H1 (cell line): ENCODE results near the gene SNED1. TPM values are rescaled to one million over a fixed set of nuclear protein-coding genes. Genes with fewer than 3 reads are reported as not detected.

ENCODE experiments used
- CTCF ChIA-PET: fragments of 300-600 bp; sonication (Branson Sonifier 250); formaldehyde crosslinking; loops from one replicate; lab custom pipeline; 2021; ENCODE audit not compliant: partially characterized antibody; lab: Charles Lee
- POLR2A ChIA-PET: fragments of 300-600 bp; sonication (Branson Sonifier 250); formaldehyde crosslinking; loops from one replicate; lab custom pipeline; 2021; ENCODE audit warnings: inconsistent platforms; ENCODE audit not compliant: partially characterized antibody; lab: Charles Lee
- DNase-seq, 2 experiments: peaks; one replicate each; pipeline versions ENCODE4 v3.0.0 to v3.0.0-alpha.2; 2010 to 2022; ENCODE audit warnings: low spot score in 2 of 2, low read depth in 1 of 2, mixed read lengths in 1 of 2
- FAIRE-seq: peaks from 2 replicates; lab custom pipeline; 2011; peaks lifted over from hg19 to GRCh38; lab: Jason Lieb, UNC
- H2AFZ ChIP-seq: 2 replicates; pipeline ENCODE4 v1.8.1; 2012; ENCODE audit warnings: low read length, inconsistent platforms
- H2AK5ac ChIP-seq: 2 replicates; pipeline ENCODE4 v1.6.1; 2013; ENCODE audit warnings: low read depth, low read length
- H2BK120ac ChIP-seq: replicated peaks from 2 replicates; pipeline ENCODE3; 2013; ENCODE audit warnings: low read depth, low read length, inconsistent platforms
- H2BK12ac ChIP-seq: 2 replicates; pipeline ENCODE4 v1.6.1; 2013; ENCODE audit warnings: low read depth, low read length
- H2BK15ac ChIP-seq: 2 replicates; pipeline ENCODE4 v1.6.1; 2013; ENCODE audit warnings: low read length
- H2BK20ac ChIP-seq: 2 replicates; pipeline ENCODE4 v1.6.1; 2013; ENCODE audit warnings: low read length
- H2BK5ac ChIP-seq: 2 replicates; pipeline ENCODE4 v1.6.1; 2013; ENCODE audit warnings: low read depth, low read length
- H3K14ac ChIP-seq: 2 replicates; pipeline ENCODE4 v1.6.1; 2013; ENCODE audit warnings: inconsistent platforms; ENCODE audit not compliant: insufficient read length
- H3K18ac ChIP-seq: 2 replicates; pipeline ENCODE4 v1.6.1; 2013; ENCODE audit warnings: low read length; ENCODE audit errors: extremely low read depth
- H3K23ac ChIP-seq: 2 replicates; pipeline ENCODE4 v1.6.1; 2013; ENCODE audit warnings: inconsistent platforms; ENCODE audit not compliant: insufficient read length
- H3K23me2 ChIP-seq: 2 replicates; pipeline ENCODE4 v1.6.1; 2013; ENCODE audit warnings: low read depth, low read length
- H3K27ac ChIP-seq: 2 replicates; pipeline ENCODE4 v1.6.1; 2011; ENCODE audit warnings: low read depth, low read length, inconsistent platforms
- H3K27me3 ChIP-seq, 4 experiments: replicated peaks in 1 of 4; 1 replicate in 1 of 4; 2 replicates in 3 of 4; pipeline versions ENCODE4 v1.6.1 to v1.8.1; 2011 to 2013; ENCODE audit warnings: low read length in 3 of 4, mild to moderate bottlenecking in 3 of 4, inconsistent platforms in 2 of 4, mixed read lengths in 2 of 4, moderate library complexity in 1 of 4; ENCODE audit not compliant: control insufficient read depth in 3 of 4, insufficient read depth in 3 of 4; ENCODE audit errors: extremely low read depth in 1 of 4
- H3K36me3 ChIP-seq, 4 experiments: 2 replicates each; pipeline versions ENCODE4 v1.6.1 to v1.8.1; 2011 to 2013; ENCODE audit warnings: mild to moderate bottlenecking in 4 of 4, low read length in 3 of 4, moderate library complexity in 2 of 4, control low read depth in 1 of 4, inconsistent platforms in 1 of 4; ENCODE audit not compliant: insufficient read depth in 4 of 4, control insufficient read depth in 2 of 4
- H3K4ac ChIP-seq: replicated peaks from 2 replicates; pipeline ENCODE3; 2013; ENCODE audit warnings: low read length, low read depth, mixed read lengths, inconsistent platforms; ENCODE audit not compliant: insufficient read length
- H3K4me1 ChIP-seq, 4 experiments: replicated peaks in 1 of 4; 1 replicate in 1 of 4; 2 replicates in 3 of 4; pipeline versions ENCODE4 v1.6.1 to v1.8.1; 2011 to 2013; ENCODE audit warnings: low read length in 3 of 4, inconsistent platforms in 2 of 4, mixed read lengths in 1 of 4; ENCODE audit not compliant: insufficient read depth in 4 of 4, control insufficient read depth in 3 of 4
- H3K4me2 ChIP-seq, 2 experiments: 2 replicates each; pipeline versions ENCODE4 v1.6.1 to v1.8.1; 2011 to 2013; ENCODE audit warnings: low read depth in 2 of 2, low read length in 2 of 2, control low read depth in 1 of 2, inconsistent platforms in 1 of 2, mild to moderate bottlenecking in 1 of 2; ENCODE audit not compliant: insufficient read depth in 1 of 2
- H3K4me3 ChIP-seq, 4 experiments: fragments of 200-600, 300-600 bp in 1 of 4; sonication (generic), shearing (Covaris generic), sonication (Bioruptor Twin) in 1 of 4; 2 replicates each; pipeline versions ENCODE4 v1.5.1 to v1.8.1; 2011 to 2016; ENCODE audit warnings: low read length in 4 of 4, low read depth in 3 of 4, control low read depth in 2 of 4, inconsistent platforms in 2 of 4, mild to moderate bottlenecking in 2 of 4, mixed read lengths in 1 of 4, moderate library complexity in 1 of 4; ENCODE audit not compliant: insufficient read depth in 2 of 4; ENCODE audit errors: extremely low read depth in 1 of 4
- H3K56ac ChIP-seq: replicated peaks from 2 replicates; pipeline ENCODE3; 2013; ENCODE audit warnings: low read depth, mild to moderate bottlenecking, mixed read lengths, low read length, inconsistent platforms; ENCODE audit not compliant: insufficient read length
- H3K79me1 ChIP-seq: 2 replicates; pipeline ENCODE4 v1.6.1; 2013; ENCODE audit warnings: low read depth, low read length, control low read depth
- H3K79me2 ChIP-seq, 2 experiments: 2 replicates each; pipeline versions ENCODE4 v1.6.1 to v1.8.1; 2012 to 2013; ENCODE audit warnings: low read length in 2 of 2, mild to moderate bottlenecking in 2 of 2, inconsistent platforms in 1 of 2; ENCODE audit not compliant: insufficient read depth in 2 of 2, control insufficient read depth in 1 of 2
- H3K9ac ChIP-seq, 4 experiments: replicated peaks in 1 of 4; 1 replicate in 1 of 4; 2 replicates in 3 of 4; pipeline versions ENCODE4 v1.6.1 to v1.8.1; 2011 to 2013; ENCODE audit warnings: low read depth in 3 of 4, low read length in 3 of 4, control low read depth in 2 of 4, mild to moderate bottlenecking in 2 of 4, moderate library complexity in 2 of 4, inconsistent platforms in 1 of 4; ENCODE audit errors: extremely low read depth in 1 of 4
- H3K9me3 ChIP-seq, 2 experiments: 2 replicates each; pipeline versions ENCODE4 v1.6.1 to v1.8.1; 2012 to 2013; ENCODE audit warnings: mild to moderate bottlenecking in 2 of 2, moderate library complexity in 2 of 2, control low read depth in 1 of 2, inconsistent platforms in 1 of 2, low read depth in 1 of 2, low read length in 1 of 2, mixed read lengths in 1 of 2; ENCODE audit not compliant: insufficient read depth in 2 of 2
- H4K20me1 ChIP-seq, 2 experiments: replicated peaks in 1 of 2; 2 replicates each; pipeline versions ENCODE3 to v1.8.1; 2011 to 2013; ENCODE audit warnings: inconsistent platforms in 2 of 2, low read length in 2 of 2, mild to moderate bottlenecking in 1 of 2; ENCODE audit not compliant: insufficient read depth in 2 of 2, control insufficient read depth in 1 of 2
- H4K5ac ChIP-seq: 2 replicates; pipeline ENCODE4 v1.6.1; 2013; ENCODE audit warnings: low read length, low read depth, mixed read lengths, inconsistent platforms; ENCODE audit not compliant: insufficient read length
- H4K8ac ChIP-seq: 2 replicates; pipeline ENCODE4 v1.8.0; 2013; ENCODE audit warnings: mild to moderate bottlenecking, moderate library complexity, low read length, inconsistent platforms; ENCODE audit not compliant: insufficient read depth; ENCODE audit errors: extremely low read depth
- H4K91ac ChIP-seq: replicated peaks from 2 replicates; pipeline ENCODE3; 2013; ENCODE audit warnings: low read length, mixed read lengths, inconsistent platforms; ENCODE audit not compliant: insufficient read length
- CEBPB ChIP-seq: IDR thresholded peaks from 2 replicates; pipeline ENCODE4 v1.6.1; 2012; ENCODE audit warnings: low read depth, low read length
- CHD2 ChIP-seq: IDR thresholded peaks from 2 replicates; pipeline ENCODE4 v1.6.1; 2012; ENCODE audit warnings: low read length, improper control_type of control experiment
- JUN ChIP-seq: IDR thresholded peaks from 2 replicates; pipeline ENCODE4 v1.6.1; 2011; ENCODE audit warnings: low read depth, mild to moderate bottlenecking, improper control_type of control experiment, low read length
- KDM5A ChIP-seq: fragments of 200-600 bp; IDR thresholded peaks from 2 replicates; pipeline ENCODE4 v1.7.1; 2012; ENCODE audit warnings: mild to moderate bottlenecking, low read length, inconsistent platforms, mixed read lengths
- MAX ChIP-seq: IDR thresholded peaks from 2 replicates; pipeline ENCODE4 v1.6.1; 2012; ENCODE audit warnings: inconsistent platforms
- POU5F1 ChIP-seq: IDR thresholded peaks from 2 replicates; pipeline ENCODE4 v1.6.1; 2011; ENCODE audit warnings: low read depth, mild to moderate bottlenecking, low read length, moderate library complexity
- RNF2 ChIP-seq: fragments of 200-900, 300-1000 bp; sonication (generic); IDR thresholded peaks from 2 replicates; pipeline ENCODE4 v1.7.1; 2016; ENCODE audit warnings: borderline replicate concordance, low read depth, mild to moderate bottlenecking, antibody characterized with exemption, low read length; ENCODE audit not compliant: poor library complexity, severe bottlenecking; ENCODE audit errors: missing control alignments
- RXRA ChIP-seq: IDR thresholded peaks from 2 replicates; pipeline ENCODE4 v1.6.1; 2011; ENCODE audit warnings: low read depth, mild to moderate bottlenecking, low read length, moderate library complexity; ENCODE audit not compliant: insufficient read depth
- SP1 ChIP-seq: IDR thresholded peaks from 2 replicates; pipeline ENCODE4 v1.6.1; 2011; ENCODE audit warnings: low read depth, low read length
- SP2 ChIP-seq: IDR thresholded peaks from 2 replicates; pipeline ENCODE4 v1.6.1; 2012; ENCODE audit warnings: mild to moderate bottlenecking, low read length, inconsistent platforms
- SP4 ChIP-seq: IDR thresholded peaks from 2 replicates; pipeline ENCODE4 v1.6.1; 2012; ENCODE audit warnings: low read length, inconsistent platforms
- SRF ChIP-seq: IDR thresholded peaks from 2 replicates; pipeline ENCODE4 v1.6.1; 2011; ENCODE audit warnings: mild to moderate bottlenecking, low read depth, low read length, moderate library complexity
- TCF12 ChIP-seq: IDR thresholded peaks from 2 replicates; pipeline ENCODE4 v1.6.1; 2011; ENCODE audit warnings: low read depth, mild to moderate bottlenecking, low read length
- WGBS, 2 experiments: shearing (Covaris generic) in 1 of 2; methylation state at CpG; one replicate each; pipeline versions ENCODE4 v1.1.6 to v1.1.7; 2013 to 2015; ENCODE audit warnings: low lambda C conversion rate in 2 of 2, mixed read lengths in 2 of 2, inconsistent platforms in 1 of 2, low coverage in 1 of 2, missing lambda C conversion rate in 1 of 2; ENCODE audit not compliant: insufficient replicate concordance in 2 of 2, insufficient coverage in 1 of 2, insufficient read length in 1 of 2; ENCODE audit errors: extremely low coverage in 1 of 2, missing lambda C conversion rate in 1 of 2; 5-methylcytosine and 5-hydroxymethylcytosine counted together
- polyA plus RNA-seq, 7 experiments: library from polyadenylated mRNA; depleted of rRNA in 3 of 7; stranded (reverse) in 5 of 7; unstranded in 2 of 7; fragments of >200 nt in 5 of 7; fragments of 200-250 nt in 2 of 7; gene quantifications; 1 replicate in 5 of 7; 2 replicates in 1 of 7; 4 replicates in 1 of 7; pipeline versions ENCODE4 v1.2.1 to v1.2.3, GENCODE V29; 2011 to 2013; ENCODE audit warnings: missing spikeins in 2 of 7, mixed read lengths in 2 of 7
- total RNA-seq: library from RNA; stranded (reverse); fragmentation: NEBNext Ultra II Directional; extraction: Animal tissue kit (Norgen Biotek cat#: 25700); gene quantifications from 2 replicates; pipeline ENCODE4 v1.2.1, GENCODE V29; 2021

SNED1 gene
- total and polyA plus RNA-seq, 2 of the 8 experiments (the other 6 are each of a cell fraction or from before 2014, with no cell fraction given), result 1.9 TPM

- CTCF ChIA-PET, result interaction anchor here (0.9 to 2.1 kb wide), 5 partner anchors 11 to 207 kb away, joined by 3 to 5 read pairs (median 5); no protein-coding TSS in a partner anchor
- TF ChIP-seq POU5F1 (no peak), CEBPB (no peak), JUN (no peak), TCF12 (no peak), SP2 (no peak), MAX (no peak), SRF (no peak), SP4 (peak; percentile 97), RXRA (no peak), KDM5A (no peak), SP1 (peak; percentile 34; the same call in 1 of the 2 replicates), CHD2 (no peak), RNF2 (no peak)
These were observed 65.8 kb downstream of the SNED1 start for GRCh38 chr2:241064008-241064801.

More at GRCh38 chr2:241064008-241064801, 65.8 kb downstream of the SNED1 start:
- no peak overlapping the region for H4K91ac ChIP-seq
- H2AK5ac ChIP-seq, result no peak overlapping the region
- no peak overlapping the region for H3K14ac ChIP-seq
- peak overlapping the region in 1 of 4 experiments; percentile 49; a peak in 2 of 8 replicates for H3K4me3 ChIP-seq
- peak overlapping the region; percentile 54 to 80; a peak in 3 of 4 replicates for H3K4me2 ChIP-seq
- no peak overlapping the region for H3K56ac ChIP-seq
- H3K36me3 ChIP-seq, result no peaks in the 10 kb centered on the region
- no peak overlapping the region for H4K8ac ChIP-seq
- FAIRE-seq (no peak), DNase-seq (peak in 1 of 2 experiments; percentile 80)
- H2BK120ac ChIP-seq, result no peak overlapping the region
- H3K27me3 ChIP-seq, result no peaks in the 10 kb centered on the region
- peak overlapping the region; percentile 83 for H3K18ac ChIP-seq
- H4K5ac ChIP-seq, result no peak overlapping the region
- no peaks in the 10 kb centered on the region for H4K20me1 ChIP-seq
- no peak overlapping the region for H2BK20ac ChIP-seq
- H3K23me2 ChIP-seq, result no peaks in the 10 kb centered on the region
- no peak overlapping the region for H2BK12ac ChIP-seq
- no peak overlapping the region for H3K27ac ChIP-seq
- no peak overlapping the region for H2BK5ac ChIP-seq
- POLR2A ChIA-PET, result interaction anchor here (0.9 to 2.2 kb wide), 4 partner anchors 10 to 86 kb away, joined by 3 to 6 read pairs (median 4); partner anchors contain the start of gene PPP1R7
- no peaks in the 10 kb centered on the region for H3K9me3 ChIP-seq
- no peak overlapping the region for H3K4ac ChIP-seq
- H2BK15ac ChIP-seq, result no peak overlapping the region; the same call in 1 of the 2 replicates
- no peak overlapping the region for H2AFZ ChIP-seq
- H3K23ac ChIP-seq, result no peak overlapping the region
- H3K79me1 ChIP-seq, result no peaks in the 10 kb centered on the region
- no peaks in the 10 kb centered on the region for H3K79me2 ChIP-seq
- H3K9ac ChIP-seq, result no peak overlapping the region
- peaks cover 0 to 9% (median 2%) of the 10 kb centered on the region in 4 experiments; a peak in 3 of 7 replicates for H3K4me1 ChIP-seq
- WGBS, 2 experiments, result 69% methylated on average over 13 of the region's 32 CpGs; no CpG with 5 or more reads in 1 of the 2 experiments
